HCT116 (cell line): ENCODE data around the gene NDOR1. TPM values are rescaled to one million over a fixed set of nuclear protein-coding genes. Genes with fewer than 3 reads are reported as not detected.

ENCODE experiments used
- ATAC-seq: fragments of 200-7000 bp; cut with Tn5 transposase; 2 replicates; pipeline ENCODE4 v1.9.1; 2020; ENCODE audit warnings: mild to moderate bottlenecking, moderate library complexity
- BruUV-seq: library from RNA; stranded (reverse); fragments of 400-500 nt; replicated peaks from 2 replicates; lab custom pipeline; 2021; lab: Mats Ljungman, UMichigan
- CTCF ChIA-PET: fragments of 300-600 bp; sonication (Branson Sonifier 250); formaldehyde crosslinking; loops from one replicate; lab custom pipeline; 2021; ENCODE audit warnings: antibody characterized with exemption; lab: Charles Lee
- POLR2A ChIA-PET: fragments of 300-600, 350-600 bp; sonication (Branson Sonifier 250); formaldehyde crosslinking; loops from one replicate; lab custom pipeline; 2021; ENCODE audit warnings: antibody characterized with exemption; lab: Charles Lee
- RAD21 ChIA-PET, 2 experiments: fragments of 300-600 bp; sonication (Branson Sonifier 250); formaldehyde crosslinking; loops; one replicate each; lab custom pipeline; 2023; ENCODE audit warnings: low total read pairs in 2 of 2; ENCODE audit not compliant: uncharacterized antibody in 2 of 2, unreplicated experiment in 2 of 2, low non-redundant PET in 1 of 2; lab: Charles Lee
- DNase-seq: peaks from one replicate; pipeline ENCODE4 v3.0.0-alpha.2; 2010; ENCODE audit warnings: low read depth, low spot score
- H2AFZ ChIP-seq: fragments of 200-600 bp; shearing (Covaris generic), sonication (generic); 2 replicates; pipeline ENCODE4 v1.6.1; 2017; ENCODE audit warnings: low read depth, mixed run types, mixed read lengths, antibody characterized with exemption, low read length; ENCODE audit not compliant: poor library complexity, severe bottlenecking
- H3K27ac ChIP-seq: 2 replicates; pipeline ENCODE4 v1.5.1; 2012; ENCODE audit warnings: low read depth, low read length
- H3K27me3 ChIP-seq: fragments of 200-600 bp; sonication (generic); 2 replicates; pipeline ENCODE4 v1.6.1; 2016; ENCODE audit warnings: mixed run types, low read length, mixed read lengths; ENCODE audit not compliant: insufficient read depth
- H3K36me3 ChIP-seq, 2 experiments: fragments of 200-500 bp in 1 of 2; fragments of 200-600 bp in 1 of 2; sonication (Bioruptor generic) in 1 of 2; sonication (generic) in 1 of 2; 2 replicates each; pipeline versions ENCODE4 v1.5.1 to v1.6.1; 2014 to 2016; ENCODE audit warnings: low read length in 2 of 2, inconsistent platforms in 1 of 2, mixed read lengths in 1 of 2, mixed run types in 1 of 2; ENCODE audit not compliant: insufficient read depth in 2 of 2, control insufficient read depth in 1 of 2
- H3K4me1 ChIP-seq, 2 experiments: fragments of 200-600 bp in 1 of 2; sonication (generic) in 1 of 2; 2 replicates each; pipeline versions ENCODE4 v1.5.1 to v1.6.1; 2012 to 2017; ENCODE audit warnings: low read length in 2 of 2, inconsistent platforms in 1 of 2, mild to moderate bottlenecking in 1 of 2, mixed read lengths in 1 of 2, mixed run types in 1 of 2, moderate library complexity in 1 of 2; ENCODE audit not compliant: insufficient read depth in 2 of 2, control insufficient read depth in 1 of 2
- H3K4me2 ChIP-seq: fragments of 200-600 bp; sonication (generic); 2 replicates; pipeline ENCODE4 v1.6.1; 2017; ENCODE audit warnings: mixed run types, low read length, mixed read lengths
- H3K4me3 ChIP-seq, 2 experiments: fragments of 200-600 bp in 1 of 2; sonication (generic) in 1 of 2; replicated peaks in 1 of 2; 2 replicates each; pipeline ENCODE4 v1.5.1; 2011 to 2016; ENCODE audit warnings: low read length in 2 of 2, control low read depth in 1 of 2, low read depth in 1 of 2, mild to moderate bottlenecking in 1 of 2, mixed read lengths in 1 of 2, mixed run types in 1 of 2
- H3K79me2 ChIP-seq: fragments of 200-600 bp; sonication (generic); 2 replicates; pipeline ENCODE4 v1.6.1; 2017; ENCODE audit warnings: mild to moderate bottlenecking, mixed run types, low read length, moderate library complexity, mixed read lengths; ENCODE audit not compliant: insufficient read depth
- H3K9ac ChIP-seq: fragments of 200-600 bp; sonication (generic); 2 replicates; pipeline ENCODE4 v1.6.1; 2016; ENCODE audit warnings: low read length, mixed read lengths
- H3K9me2 ChIP-seq: fragments of 200-600 bp; sonication (generic), shearing (Covaris generic); 2 replicates; pipeline ENCODE4 v1.6.1; 2017; ENCODE audit warnings: mixed run types, mild to moderate bottlenecking, moderate library complexity; ENCODE audit not compliant: insufficient read depth
- H3K9me3 ChIP-seq, 2 experiments: fragments of 200-500 bp in 1 of 2; fragments of 200-600 bp in 1 of 2; sonication (Bioruptor generic) in 1 of 2; sonication (generic) in 1 of 2; 2 replicates each; pipeline ENCODE4 v1.6.1; 2014 to 2017; ENCODE audit warnings: low read length in 2 of 2, mixed read lengths in 2 of 2, inconsistent platforms in 1 of 2, low read depth in 1 of 2, mild to moderate bottlenecking in 1 of 2, mixed run types in 1 of 2, moderate library complexity in 1 of 2; ENCODE audit not compliant: control insufficient read depth in 1 of 2, insufficient read depth in 1 of 2
- H4K20me1 ChIP-seq: fragments of 200-600 bp; sonication (generic), shearing (Covaris generic); 2 replicates; pipeline ENCODE4 v1.6.1; 2017; ENCODE audit warnings: mixed run types, mild to moderate bottlenecking, moderate library complexity; ENCODE audit not compliant: insufficient read depth
- CBX3 ChIP-seq: IDR thresholded peaks from 2 replicates; pipeline ENCODE4 v1.6.1; 2012; ENCODE audit warnings: low read depth
- EZH2 ChIP-seq: fragments of 200-600 bp; sonication (generic); IDR thresholded peaks from 2 replicates; pipeline ENCODE4 v1.6.1; 2017; ENCODE audit warnings: antibody characterized with exemption, mixed run types
- FOSL1 ChIP-seq: IDR thresholded peaks from 2 replicates; pipeline ENCODE4 v1.6.1; 2012; ENCODE audit warnings: low read depth
- JUND ChIP-seq: IDR thresholded peaks from 2 replicates; pipeline ENCODE4 v1.6.1; 2012
- POLR2A ChIP-seq: IDR thresholded peaks from 2 replicates; pipeline ENCODE4 v1.7.0; 2011; ENCODE audit warnings: borderline replicate concordance; ENCODE audit not compliant: insufficient read depth, insufficient read length; ENCODE audit errors: extremely low read depth
- POLR2AphosphoS5 ChIP-seq: IDR thresholded peaks from 2 replicates; pipeline ENCODE4 v1.6.1; 2011; ENCODE audit warnings: mild to moderate bottlenecking, low read depth, low read length, moderate library complexity
- REST ChIP-seq: IDR thresholded peaks from 2 replicates; pipeline ENCODE4 v1.6.1; 2012; ENCODE audit warnings: low read depth
- SP1 ChIP-seq: IDR thresholded peaks from 2 replicates; pipeline ENCODE4 v1.6.1; 2012; ENCODE audit warnings: low read depth
- SRF ChIP-seq: IDR thresholded peaks from 2 replicates; pipeline ENCODE4 v1.6.1; 2012; ENCODE audit warnings: low read depth
- TCF7L2 ChIP-seq: IDR thresholded peaks from 2 replicates; pipeline ENCODE4 v1.7.0; 2011; ENCODE audit warnings: borderline replicate concordance, inconsistent platforms; ENCODE audit not compliant: insufficient read depth, insufficient read length; ENCODE audit errors: extremely low read depth
- YY1 ChIP-seq: IDR thresholded peaks from 2 replicates; pipeline ENCODE4 v1.6.1; 2011; ENCODE audit warnings: low read length, low read depth, moderate library complexity, mild to moderate bottlenecking; ENCODE audit not compliant: insufficient replicate concordance; ENCODE audit errors: extremely low read depth
- ZBTB33 ChIP-seq: IDR thresholded peaks from 2 replicates; pipeline ENCODE4 v1.6.1; 2011; ENCODE audit warnings: mild to moderate bottlenecking, low read length, moderate library complexity; ENCODE audit not compliant: insufficient replicate concordance; ENCODE audit errors: extremely low read depth
- intact Hi-C: fragments of 100-400 bp; cut with micrococcal nuclease; formaldehyde crosslinking; loops from 2 replicates; pipeline ENCODE4 v1.10.0; 2022
- total RNA-seq: library from RNA; stranded (reverse); gene quantifications from one replicate; pipeline ENCODE4 v1.2.1, GENCODE V29; 2021; ENCODE audit not compliant: unreplicated experiment
- TF ChIP-seq, protein P1 (sequence below), 3 experiments: fragments of 200-600 bp in 1 of 3; sonication (generic) in 1 of 3; IDR thresholded peaks in 2 of 3; conservative IDR thresholded peaks in 1 of 3; 2 replicates each; pipeline ENCODE4 v1.5.1; 2012 to 2017; ENCODE audit warnings: low read depth in 2 of 3, low read length in 2 of 3, antibody characterized with exemption in 1 of 3, borderline replicate concordance in 1 of 3, control low read depth in 1 of 3, mild to moderate bottlenecking in 1 of 3, mixed read lengths in 1 of 3, mixed run types in 1 of 3, moderate library complexity in 1 of 3; ENCODE audit not compliant: insufficient read depth in 1 of 3
- TF ChIP-seq, protein P2 (sequence below): IDR thresholded peaks from 2 replicates; pipeline ENCODE4 v1.6.1; 2012

Gene NDOR1
- total RNA-seq, 1 experiment from 2014 or later = 28.4 TPM

GRCh38 chr9:137160054-137160425 is 45.5 kb upstream of the NDOR1 start:
- Histone ChIP-seq H3K4me3 (no peak overlapping the region), H3K4me2 (no peak overlapping the region), H3K27ac (no peak overlapping the region), H2AFZ (no peak overlapping the region), H3K9ac (no peak overlapping the region), H3K9me2 (no peaks in the 10 kb centered on the region), H3K36me3 (no peaks in the 10 kb centered on the region), H3K4me1 (peaks cover 7 to 53% of the 10 kb centered on the region in 2 experiments; a peak in 3 of 4 replicates), H4K20me1 (no peaks in the 10 kb centered on the region), H3K79me2 (no peaks in the 10 kb centered on the region), H3K27me3 (no peaks in the 10 kb centered on the region), H3K9me3 (no peaks in the 10 kb centered on the region)
- ChIA-PET CTCF (no interaction called here), RAD21 (no interaction called here), POLR2A (interaction anchor here (0.6 kb wide), 1 partner anchor 41 kb away, joined by 4 read pairs; no protein-coding TSS in a partner anchor)
- BruUV-seq = no TSS peak
- TF ChIP-seq POLR2AphosphoS5 (no peak), FOSL1 (no peak), TCF7L2 (no peak), YY1 (no peak), REST (no peak), JUND (no peak), SP1 (no peak), SRF (no peak), EZH2 (no peak), ZBTB33 (no peak), POLR2A (no peak), CBX3 (no peak)
- TF ChIP-seq, protein P1, sequence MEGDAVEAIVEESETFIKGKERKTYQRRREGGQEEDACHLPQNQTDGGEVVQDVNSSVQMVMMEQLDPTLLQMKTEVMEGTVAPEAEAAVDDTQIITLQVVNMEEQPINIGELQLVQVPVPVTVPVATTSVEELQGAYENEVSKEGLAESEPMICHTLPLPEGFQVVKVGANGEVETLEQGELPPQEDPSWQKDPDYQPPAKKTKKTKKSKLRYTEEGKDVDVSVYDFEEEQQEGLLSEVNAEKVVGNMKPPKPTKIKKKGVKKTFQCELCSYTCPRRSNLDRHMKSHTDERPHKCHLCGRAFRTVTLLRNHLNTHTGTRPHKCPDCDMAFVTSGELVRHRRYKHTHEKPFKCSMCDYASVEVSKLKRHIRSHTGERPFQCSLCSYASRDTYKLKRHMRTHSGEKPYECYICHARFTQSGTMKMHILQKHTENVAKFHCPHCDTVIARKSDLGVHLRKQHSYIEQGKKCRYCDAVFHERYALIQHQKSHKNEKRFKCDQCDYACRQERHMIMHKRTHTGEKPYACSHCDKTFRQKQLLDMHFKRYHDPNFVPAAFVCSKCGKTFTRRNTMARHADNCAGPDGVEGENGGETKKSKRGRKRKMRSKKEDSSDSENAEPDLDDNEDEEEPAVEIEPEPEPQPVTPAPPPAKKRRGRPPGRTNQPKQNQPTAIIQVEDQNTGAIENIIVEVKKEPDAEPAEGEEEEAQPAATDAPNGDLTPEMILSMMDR (IDR thresholded peaks at IDR 0.05 in 2 of 3, conservative IDR thresholded peaks at IDR 0.05 in 1 of 3; ENCODE audit: borderline replicate concordance in 1 of 3, insufficient read depth in 1 of 3, low read depth in 2 of 3, low read length in 2 of 3) = no peak
- TF ChIP-seq, protein P2, sequence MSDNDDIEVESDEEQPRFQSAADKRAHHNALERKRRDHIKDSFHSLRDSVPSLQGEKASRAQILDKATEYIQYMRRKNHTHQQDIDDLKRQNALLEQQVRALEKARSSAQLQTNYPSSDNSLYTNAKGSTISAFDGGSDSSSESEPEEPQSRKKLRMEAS = no peak
- intact Hi-C loops = no loop called here
- DNase-seq = no peak
- no peak for ATAC-seq
